Spleen (tissue), 7 donors: ENCODE results near the gene ZBTB7B.

Experiments
- POLR2A ChIP-seq, 3 donors: fragments of 450-650 bp; IDR thresholded peaks; one replicate each; pipeline ENCODE4 v1.5.1; 2017; ENCODE audit warnings: antibody characterized with exemption in 3 of 3, mild to moderate bottlenecking in 1 of 3
- POLR2AphosphoS5 ChIP-seq, 3 donors: sonication (generic); formaldehyde crosslinking; IDR thresholded peaks; one replicate each; pipeline ENCODE4 v1.5.1; 2017; ENCODE audit warnings: antibody characterized with exemption in 3 of 3
- TF ChIP-seq, protein P1 (sequence below), 11 experiments: fragments of 200-600 bp in 7 of 11; fragments of 450-650 bp in 4 of 11; sonication (generic) in 4 of 11; IDR thresholded peaks in 8 of 11; conservative IDR thresholded peaks in 3 of 11; 1 replicate in 7 of 11; 2 replicates in 4 of 11; pipeline versions ENCODE4 v1.4.0 to v1.8.0; 2016 to 2021; ENCODE audit warnings: antibody characterized with exemption in 11 of 11, inconsistent platforms in 4 of 11, mild to moderate bottlenecking in 1 of 11
- donor health status: DM: no; HTN: no; CAD: no; lungs with moderate emphysema.
- donor health status: DM: no; HTN: no; CAD: no.
- donor health status: DM: no; HTN: no; CAD: no.

DNA sequence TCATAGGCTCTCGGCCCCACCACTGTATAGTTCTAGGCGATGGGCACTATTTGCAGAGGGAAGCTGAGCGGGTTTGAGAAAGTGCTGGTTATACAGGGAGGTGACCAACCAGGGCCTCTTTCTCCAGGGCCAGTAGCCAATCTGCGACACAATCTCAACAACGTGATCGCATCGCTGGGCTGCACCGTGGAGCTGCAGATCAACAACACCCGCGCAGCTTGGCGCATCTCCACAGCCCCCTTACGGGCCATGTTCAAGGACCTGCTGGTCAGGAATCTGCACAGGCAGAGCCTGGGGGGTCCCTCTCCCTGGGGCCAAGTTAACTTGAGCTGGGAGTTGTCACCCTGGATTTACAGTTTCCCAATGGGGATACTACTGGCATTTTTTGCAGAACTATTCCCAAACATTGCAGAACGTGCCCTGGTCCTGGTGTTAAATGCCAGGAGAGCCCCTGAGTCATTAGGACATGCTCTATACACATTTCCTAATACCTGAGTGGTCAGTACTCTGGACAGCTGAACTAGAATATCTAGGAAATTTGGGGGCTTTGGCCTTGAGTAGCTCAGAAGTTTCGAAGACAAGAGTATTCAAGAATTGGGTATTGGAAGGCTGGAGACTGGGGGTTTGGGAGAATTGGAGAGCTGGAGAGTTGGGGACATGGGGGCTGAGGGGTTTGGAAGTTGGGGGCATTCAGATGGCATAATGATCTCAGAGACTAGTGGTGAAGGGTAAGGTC is 37.9 kb downstream of the ZBTB7B start:
- TF ChIP-seq, protein P1, sequence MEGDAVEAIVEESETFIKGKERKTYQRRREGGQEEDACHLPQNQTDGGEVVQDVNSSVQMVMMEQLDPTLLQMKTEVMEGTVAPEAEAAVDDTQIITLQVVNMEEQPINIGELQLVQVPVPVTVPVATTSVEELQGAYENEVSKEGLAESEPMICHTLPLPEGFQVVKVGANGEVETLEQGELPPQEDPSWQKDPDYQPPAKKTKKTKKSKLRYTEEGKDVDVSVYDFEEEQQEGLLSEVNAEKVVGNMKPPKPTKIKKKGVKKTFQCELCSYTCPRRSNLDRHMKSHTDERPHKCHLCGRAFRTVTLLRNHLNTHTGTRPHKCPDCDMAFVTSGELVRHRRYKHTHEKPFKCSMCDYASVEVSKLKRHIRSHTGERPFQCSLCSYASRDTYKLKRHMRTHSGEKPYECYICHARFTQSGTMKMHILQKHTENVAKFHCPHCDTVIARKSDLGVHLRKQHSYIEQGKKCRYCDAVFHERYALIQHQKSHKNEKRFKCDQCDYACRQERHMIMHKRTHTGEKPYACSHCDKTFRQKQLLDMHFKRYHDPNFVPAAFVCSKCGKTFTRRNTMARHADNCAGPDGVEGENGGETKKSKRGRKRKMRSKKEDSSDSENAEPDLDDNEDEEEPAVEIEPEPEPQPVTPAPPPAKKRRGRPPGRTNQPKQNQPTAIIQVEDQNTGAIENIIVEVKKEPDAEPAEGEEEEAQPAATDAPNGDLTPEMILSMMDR (IDR thresholded peaks at IDR 0.05 in 8 of 11, conservative IDR thresholded peaks at IDR 0.05 in 3 of 11) = no peak
- TF ChIP-seq POLR2A (IDR thresholded peaks at IDR 0.05) = no peak
- no peak for TF ChIP-seq POLR2AphosphoS5 (IDR thresholded peaks at IDR 0.05)
